ENCODE results near the gene TGM6. TPM values are rescaled to one million over a fixed set of nuclear protein-coding genes. Genes with fewer than 3 reads are reported as not detected.

The TGM6 gene
- total RNA-seq, 3 donors from 2014 or later = not detected

DNA sequence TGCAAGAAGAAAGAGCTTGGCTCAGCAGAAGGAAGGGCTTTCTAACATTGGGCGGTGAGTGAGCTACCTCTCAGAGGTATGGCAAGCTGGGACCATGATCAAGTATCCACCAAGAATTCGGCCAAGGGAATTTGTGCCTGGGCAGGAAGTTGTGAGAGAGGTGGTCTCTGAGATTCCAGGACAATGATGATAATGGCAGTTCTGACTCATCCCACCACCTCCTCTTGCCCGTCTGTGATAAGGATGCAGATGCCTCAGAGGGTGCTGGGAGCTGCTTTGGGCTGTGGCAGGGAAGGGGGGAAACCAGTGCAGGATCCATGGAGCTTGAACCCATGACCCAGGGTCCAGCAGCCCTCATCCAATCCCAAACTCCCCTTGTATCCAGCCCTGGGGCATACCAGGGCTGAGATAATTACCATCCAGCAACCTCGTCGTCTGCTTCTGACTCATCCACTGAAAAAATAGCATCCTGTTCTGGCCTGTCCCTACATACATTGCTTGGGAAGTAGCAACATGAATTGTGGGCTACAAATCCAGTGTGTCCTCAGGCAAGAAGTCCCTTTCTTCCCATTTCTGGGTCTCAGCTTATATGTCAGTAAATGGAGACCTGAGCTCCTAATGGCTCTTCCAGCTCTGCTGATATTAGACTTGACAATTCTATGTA is 5.9 kb downstream of the TGM6 start:
- Histone ChIP-seq H3K9me3 (peaks cover 4 to 19% of the 10 kb centered on the region in 2 donors), H3K27me3 (no peaks in the 10 kb centered on the region), H3K36me3 (no peaks in the 10 kb centered on the region), H3K4me1 (no peaks in the 10 kb centered on the region), H3K4me3 (no peak overlapping the region), H3K27ac (no peak overlapping the region)
- DNase-seq (ENCODE audit: low spot score in 2 of 2) = no peak
- TF ChIP-seq, protein P1, sequence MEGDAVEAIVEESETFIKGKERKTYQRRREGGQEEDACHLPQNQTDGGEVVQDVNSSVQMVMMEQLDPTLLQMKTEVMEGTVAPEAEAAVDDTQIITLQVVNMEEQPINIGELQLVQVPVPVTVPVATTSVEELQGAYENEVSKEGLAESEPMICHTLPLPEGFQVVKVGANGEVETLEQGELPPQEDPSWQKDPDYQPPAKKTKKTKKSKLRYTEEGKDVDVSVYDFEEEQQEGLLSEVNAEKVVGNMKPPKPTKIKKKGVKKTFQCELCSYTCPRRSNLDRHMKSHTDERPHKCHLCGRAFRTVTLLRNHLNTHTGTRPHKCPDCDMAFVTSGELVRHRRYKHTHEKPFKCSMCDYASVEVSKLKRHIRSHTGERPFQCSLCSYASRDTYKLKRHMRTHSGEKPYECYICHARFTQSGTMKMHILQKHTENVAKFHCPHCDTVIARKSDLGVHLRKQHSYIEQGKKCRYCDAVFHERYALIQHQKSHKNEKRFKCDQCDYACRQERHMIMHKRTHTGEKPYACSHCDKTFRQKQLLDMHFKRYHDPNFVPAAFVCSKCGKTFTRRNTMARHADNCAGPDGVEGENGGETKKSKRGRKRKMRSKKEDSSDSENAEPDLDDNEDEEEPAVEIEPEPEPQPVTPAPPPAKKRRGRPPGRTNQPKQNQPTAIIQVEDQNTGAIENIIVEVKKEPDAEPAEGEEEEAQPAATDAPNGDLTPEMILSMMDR (IDR thresholded peaks at IDR 0.05) = no peak
- TF ChIP-seq POLR2A (IDR thresholded peaks at IDR 0.05) (no peak), POLR2AphosphoS5 (IDR thresholded peaks at IDR 0.05) (no peak)
- intact Hi-C loops (cut with DNase I; ENCODE audit: low total_unique reads) = no loop called here

DNA sequence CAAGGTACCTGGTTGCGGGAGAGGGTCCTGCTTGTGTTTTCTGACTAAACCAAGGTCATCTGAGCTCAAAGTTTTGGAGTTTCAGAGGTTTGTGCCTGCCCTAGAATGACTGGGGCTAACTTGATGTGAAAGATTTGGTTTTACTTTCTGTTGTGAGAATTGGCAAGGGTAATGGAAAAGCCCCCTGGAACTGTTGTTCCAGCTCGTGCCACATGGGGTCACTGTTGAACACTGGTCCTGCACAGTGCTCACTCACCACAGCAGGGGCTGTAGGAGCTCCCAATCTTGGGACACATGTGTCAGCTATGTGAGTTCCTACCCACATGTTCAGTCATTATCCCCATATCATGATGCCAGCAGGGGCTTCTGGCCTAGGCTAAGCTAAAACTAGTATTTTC is 6.5 kb downstream of the TGM6 start:
- intact Hi-C loops (cut with DNase I; ENCODE audit: low total_unique reads) = no loop called here
- H3K9me3 ChIP-seq = peaks cover 4 to 19% of the 10 kb centered on the region in 2 donors
- TF ChIP-seq POLR2AphosphoS5 (IDR thresholded peaks at IDR 0.05) (no peak), POLR2A (IDR thresholded peaks at IDR 0.05) (no peak)
- TF ChIP-seq, protein P1 (IDR thresholded peaks at IDR 0.05) = no peak

DNA sequence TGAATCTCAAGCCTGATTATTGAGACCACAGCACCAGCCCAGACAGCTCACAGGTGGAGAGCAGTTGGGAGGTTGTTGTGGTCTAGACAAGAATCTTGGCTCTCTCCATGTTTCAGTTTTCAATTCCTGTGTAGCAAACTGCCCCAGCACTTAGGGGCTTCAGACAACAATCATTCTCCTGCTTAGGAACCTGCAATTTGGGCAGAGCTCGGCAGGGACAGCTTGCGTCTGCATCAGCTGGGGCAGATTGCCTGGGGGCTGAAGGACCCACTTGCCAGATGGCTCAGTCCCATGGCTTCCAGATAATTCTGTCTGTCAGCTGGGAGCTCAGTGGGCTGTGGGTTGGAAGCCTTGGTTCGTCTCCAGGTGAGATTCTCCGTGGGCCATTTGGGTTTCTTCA is 6.9 kb downstream of the TGM6 start:
- intact Hi-C loops (cut with DNase I; ENCODE audit: low total_unique reads) = no loop called here
- no peak for DNase-seq (ENCODE audit: low spot score in 2 of 2)
- TF ChIP-seq, protein P1 (IDR thresholded peaks at IDR 0.05) = no peak
- TF ChIP-seq POLR2A (IDR thresholded peaks at IDR 0.05) (no peak), POLR2AphosphoS5 (IDR thresholded peaks at IDR 0.05) (no peak)
- no peak overlapping the region for H3K27ac ChIP-seq
- no peaks in the 10 kb centered on the region for H3K36me3 ChIP-seq
- peaks cover 4 to 19% of the 10 kb centered on the region in 2 donors for H3K9me3 ChIP-seq
- no peaks in the 10 kb centered on the region for H3K4me1 ChIP-seq
- H3K4me3 ChIP-seq = no peak overlapping the region
- H3K27me3 ChIP-seq = no peaks in the 10 kb centered on the region

More for the DNA sequence above, 6.5 kb downstream of the TGM6 start:
- H3K4me1 ChIP-seq = no peaks in the 10 kb centered on the region
- no peak overlapping the region for H3K27ac ChIP-seq
- H3K27me3 ChIP-seq = no peaks in the 10 kb centered on the region
- no peaks in the 10 kb centered on the region for H3K36me3 ChIP-seq
- no peak overlapping the region for H3K4me3 ChIP-seq
- no peak for DNase-seq (ENCODE audit: low spot score in 2 of 2)

DNA sequence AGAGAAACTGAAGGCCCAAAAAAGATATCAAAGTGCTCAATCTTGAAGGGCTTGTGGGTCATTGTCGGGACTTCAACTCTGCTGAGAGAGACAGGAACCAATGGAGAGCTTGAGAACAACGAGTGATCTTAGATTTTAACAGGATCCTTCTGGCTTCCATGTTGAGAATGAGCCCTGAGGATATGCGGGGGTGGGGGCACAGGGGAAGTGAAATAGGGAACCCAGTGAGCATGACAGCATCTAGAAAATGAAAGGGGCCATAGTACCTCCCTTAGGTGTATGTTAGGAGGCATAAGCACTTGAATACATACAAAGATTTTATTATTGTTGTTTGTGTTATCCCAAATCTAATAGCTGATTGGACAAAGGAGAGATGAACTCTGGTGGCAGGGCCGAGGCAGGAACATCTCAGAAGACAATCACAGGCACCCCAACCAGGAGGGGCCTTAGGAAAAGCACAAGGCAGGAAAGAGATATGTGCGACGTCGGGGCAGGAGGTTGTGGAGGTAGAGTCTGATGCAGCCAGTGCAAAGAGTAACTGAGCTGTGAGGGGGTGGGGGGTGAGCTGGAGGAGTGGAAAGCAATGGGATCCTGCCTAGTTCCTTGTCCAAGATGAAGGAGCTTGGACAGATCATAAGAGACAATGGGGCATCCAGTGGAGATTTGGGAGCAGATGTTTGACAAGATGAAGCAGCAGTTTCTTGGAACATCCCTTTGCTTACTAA is 10.4 kb downstream of the TGM6 start:
- H3K27me3 ChIP-seq = no peaks in the 10 kb centered on the region
- intact Hi-C loops (cut with DNase I; ENCODE audit: low total_unique reads) = no loop called here
- H3K4me1 ChIP-seq = no peaks in the 10 kb centered on the region
- peaks cover 4 to 19% of the 10 kb centered on the region in 2 donors for H3K9me3 ChIP-seq
- TF ChIP-seq POLR2A (IDR thresholded peaks at IDR 0.05) = no peak
- no peak for TF ChIP-seq POLR2AphosphoS5 (IDR thresholded peaks at IDR 0.05)
- TF ChIP-seq, protein P1 (IDR thresholded peaks at IDR 0.05) = no peak
- DNase-seq (ENCODE audit: low spot score in 2 of 2) = no peak
- no peak overlapping the region for H3K4me3 ChIP-seq
- H3K36me3 ChIP-seq = no peaks in the 10 kb centered on the region
- H3K27ac ChIP-seq = no peak overlapping the region

DNA sequence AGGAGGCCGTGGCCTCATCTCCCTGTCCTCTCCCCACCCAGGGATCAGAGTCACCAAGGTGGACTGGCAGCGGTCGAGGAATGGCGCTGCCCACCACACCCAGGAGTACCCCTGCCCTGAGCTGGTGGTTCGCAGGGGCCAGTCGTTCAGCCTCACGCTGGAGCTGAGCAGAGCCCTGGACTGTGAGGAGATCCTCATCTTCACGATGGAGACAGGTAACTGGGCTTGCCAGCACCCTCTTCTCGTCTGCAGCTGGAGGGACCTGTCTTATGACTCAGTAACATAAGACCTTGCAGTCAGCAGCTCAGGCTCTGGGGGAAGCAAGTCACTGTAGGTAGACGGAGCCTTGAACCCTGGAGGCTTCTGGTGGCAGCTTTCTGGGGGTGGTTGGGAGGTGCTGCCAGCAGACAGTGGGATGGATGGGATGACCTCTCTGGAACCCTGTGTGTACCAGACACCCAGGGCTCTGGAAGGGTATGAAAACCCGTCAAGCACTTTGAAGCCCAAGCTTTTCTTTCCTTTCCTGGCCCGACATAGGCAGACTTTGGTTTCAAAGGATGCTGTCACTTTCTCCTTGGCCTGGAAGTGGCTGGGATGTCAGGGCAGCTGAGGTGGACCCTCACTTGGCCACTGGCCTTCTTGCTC is 13.8 kb downstream of the TGM6 start:
- Histone ChIP-seq H3K36me3 (no peaks in the 10 kb centered on the region), H3K4me3 (no peak overlapping the region), H3K4me1 (no peaks in the 10 kb centered on the region), H3K27ac (no peak overlapping the region), H3K9me3 (peaks cover 0 to 7% of the 10 kb centered on the region in 2 donors), H3K27me3 (no peaks in the 10 kb centered on the region)
- no peak for DNase-seq (ENCODE audit: low spot score in 2 of 2)
- TF ChIP-seq POLR2AphosphoS5 (IDR thresholded peaks at IDR 0.05) = no peak
- no peak for TF ChIP-seq POLR2A (IDR thresholded peaks at IDR 0.05)
- TF ChIP-seq, protein P1 (IDR thresholded peaks at IDR 0.05) = no peak
- intact Hi-C loops (cut with DNase I; ENCODE audit: low total_unique reads) = no loop called here

Measured in breast epithelium (tissue), 4 donors.